ENCODE data around the gene BFSP2.
"Not testable (repeated sequence)": the region's sequence is repeated elsewhere in the genome, so short reads cannot be mapped to it uniquely, and the experiment has no call there.

The BFSP2 gene

DNA sequence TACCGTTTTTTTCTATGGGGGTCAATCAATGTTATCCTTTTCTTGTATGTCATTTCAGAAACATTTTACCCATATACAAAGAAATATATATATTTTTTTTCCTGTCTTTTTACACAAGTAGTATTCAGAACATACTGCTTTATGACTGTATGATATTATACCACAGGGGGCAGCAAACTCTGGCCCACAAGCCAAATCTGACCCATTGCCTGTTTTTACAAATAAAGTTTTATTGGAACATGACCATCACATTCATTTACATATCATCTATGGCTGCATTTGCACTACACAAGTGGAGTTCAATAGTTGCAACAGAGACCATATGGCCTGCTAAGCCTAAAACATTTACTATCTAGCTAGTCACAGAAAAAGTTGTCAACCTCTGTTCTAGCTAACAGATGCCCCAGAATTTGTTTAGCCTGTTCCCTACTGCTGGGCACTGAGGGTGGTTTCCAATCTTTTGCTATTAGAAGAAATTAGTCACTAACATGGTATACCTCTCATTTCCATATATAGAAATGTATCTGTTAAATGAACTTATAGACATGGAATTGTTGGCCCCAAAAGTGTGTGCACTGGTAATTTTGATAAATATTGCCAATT, 57.7 kb downstream of the BFSP2 start:
- DNase-seq, result peak in 1 of 2 donors; percentile 23

DNA sequence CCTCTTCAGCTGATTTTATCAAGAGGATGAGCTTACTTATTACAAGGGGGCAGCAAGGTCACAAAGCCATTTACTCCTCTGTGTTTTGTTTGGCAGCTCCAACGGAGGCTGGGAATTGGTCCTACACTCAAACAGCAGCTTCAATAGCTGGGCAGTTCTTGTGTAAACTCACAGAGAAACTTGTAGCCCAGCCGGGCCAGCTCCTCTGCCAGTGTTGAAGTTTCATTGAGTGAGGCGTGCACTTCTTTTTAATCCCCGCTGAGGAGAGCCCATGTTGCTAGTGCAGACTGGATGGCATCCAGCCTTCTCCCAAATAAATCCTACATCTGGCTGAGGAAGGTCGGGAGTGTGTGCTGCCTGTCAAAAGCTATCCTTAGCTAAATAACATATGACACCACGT, 59.5 kb downstream of the BFSP2 start:
- DNase-seq, result no peak

DNA sequence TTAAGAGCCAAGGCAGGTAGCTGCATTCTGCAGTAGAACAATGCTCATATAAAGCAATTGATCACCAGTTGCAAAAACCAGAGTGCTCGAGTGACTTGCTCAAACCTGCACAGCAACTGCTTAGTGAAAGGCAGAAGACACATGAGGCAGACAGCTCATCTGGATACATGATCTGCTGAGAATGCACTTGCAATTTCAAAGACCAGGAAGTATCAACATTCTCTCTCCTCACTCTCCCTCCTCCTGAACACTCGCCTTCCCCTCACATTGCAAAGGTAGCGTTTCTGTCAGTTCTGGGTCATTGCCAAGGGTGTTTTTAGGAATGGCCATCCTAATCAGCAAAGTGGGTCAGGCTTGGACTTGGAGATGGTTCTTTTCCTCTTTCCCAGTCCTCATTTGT, 61.0 kb downstream of the BFSP2 start:
- DNase-seq, result no peak

DNA sequence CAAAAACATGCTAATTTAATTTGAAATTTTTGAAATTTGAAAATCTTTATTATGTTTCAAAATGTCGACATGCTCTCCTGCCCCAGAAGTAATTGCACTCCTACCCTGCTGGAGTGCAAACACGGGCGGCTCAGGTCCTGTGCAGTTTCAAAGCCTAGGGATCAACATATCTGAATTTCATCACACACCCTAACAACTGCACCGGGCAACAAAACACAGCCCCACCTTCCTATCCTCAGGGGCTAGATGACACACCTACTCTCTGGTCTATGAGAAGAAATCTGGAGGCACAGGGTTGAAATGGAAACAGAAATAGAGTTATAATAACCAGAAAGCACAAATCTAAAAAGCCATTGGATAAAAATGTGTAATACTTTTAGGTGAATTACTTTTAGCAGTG, 61.4 kb downstream of the BFSP2 start:
- no peak for DNase-seq

DNA sequence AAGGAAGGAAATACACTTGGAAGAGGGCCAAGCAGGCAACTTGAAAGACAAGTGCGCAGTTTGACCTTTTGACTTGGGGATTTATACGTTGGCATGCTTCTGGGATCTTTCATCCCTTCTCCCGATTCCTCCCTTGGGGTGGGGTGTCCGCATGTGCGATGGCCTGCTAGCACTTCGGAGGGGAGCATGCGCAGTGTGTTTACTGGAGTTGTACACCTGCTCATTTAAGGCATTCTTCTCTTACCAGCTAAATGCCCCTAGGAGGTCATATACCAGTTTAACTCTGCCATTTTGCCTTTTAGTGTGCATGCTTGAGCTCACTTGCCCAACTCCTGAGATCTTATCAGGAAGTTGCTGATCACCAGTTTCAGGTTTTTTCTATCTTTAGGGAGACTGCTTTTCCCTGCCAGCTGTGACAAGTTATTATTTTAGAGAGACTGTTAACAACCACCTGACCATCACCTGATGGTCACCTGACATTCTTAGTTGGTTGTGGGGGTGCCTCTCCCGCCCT, 63.5 kb downstream of the BFSP2 start:
- no peak for DNase-seq

DNA sequence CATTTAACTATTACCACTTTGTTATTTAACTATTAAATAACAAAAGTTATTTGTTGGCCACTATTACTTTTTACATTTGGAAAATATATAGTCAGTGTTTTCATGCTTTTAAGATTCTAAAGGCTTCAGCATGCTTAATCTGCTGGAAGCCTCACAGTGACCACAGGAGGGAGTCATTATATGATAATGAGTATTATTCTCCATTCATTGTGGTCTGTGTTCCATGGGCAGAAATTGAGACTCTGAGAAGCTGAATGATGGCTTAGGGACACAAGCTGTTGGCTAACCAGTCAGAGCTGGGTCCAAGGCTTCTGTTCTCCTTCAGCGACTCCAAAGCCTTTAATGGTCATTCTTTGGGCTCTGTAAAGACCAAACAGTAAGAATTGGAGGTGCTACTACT, 64.7 kb downstream of the BFSP2 start:
- peak in 1 of 2 donors; percentile 18 for DNase-seq

DNA sequence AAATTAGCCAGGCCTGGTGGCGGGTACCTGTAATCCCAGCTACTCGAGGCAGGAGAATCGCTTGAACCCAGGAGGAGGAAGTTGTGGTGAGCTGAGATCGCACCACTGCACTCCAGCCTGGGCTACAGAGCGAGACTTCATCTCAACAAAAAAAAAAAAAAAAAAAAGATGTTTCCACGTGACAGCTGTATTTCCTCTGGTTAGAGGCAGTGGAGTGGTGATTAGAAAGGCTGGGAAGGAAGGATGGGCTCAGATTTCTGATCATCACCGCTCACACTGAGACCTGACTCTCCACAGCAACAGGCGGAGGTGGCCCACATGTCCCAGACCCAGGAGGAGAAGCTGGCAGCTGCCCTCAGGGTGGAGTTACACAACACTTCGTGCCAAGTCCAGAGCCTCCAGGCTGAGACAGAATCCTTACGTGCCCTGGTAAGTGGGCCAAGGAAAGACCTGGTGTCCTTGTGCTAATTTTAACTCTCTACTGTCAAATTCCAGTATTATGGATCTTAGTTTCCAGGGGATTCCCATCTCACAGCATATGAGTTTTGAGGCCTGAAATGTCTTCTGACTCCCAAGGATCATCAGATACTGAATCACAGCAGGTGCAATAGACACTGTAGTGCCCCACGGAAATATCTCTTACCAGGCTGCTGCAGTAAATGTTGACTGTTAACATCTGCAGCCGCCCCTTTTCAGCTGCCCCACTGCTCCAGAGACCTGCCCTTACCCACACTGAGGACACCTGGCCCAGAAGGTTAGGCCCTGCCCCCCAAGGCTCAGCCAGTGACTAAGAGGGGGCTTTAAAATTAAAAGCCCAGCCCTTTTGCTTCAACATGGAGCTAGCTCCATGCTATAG, 66.9 kb downstream of the BFSP2 start:
- DNase-seq, result no peak

DNA sequence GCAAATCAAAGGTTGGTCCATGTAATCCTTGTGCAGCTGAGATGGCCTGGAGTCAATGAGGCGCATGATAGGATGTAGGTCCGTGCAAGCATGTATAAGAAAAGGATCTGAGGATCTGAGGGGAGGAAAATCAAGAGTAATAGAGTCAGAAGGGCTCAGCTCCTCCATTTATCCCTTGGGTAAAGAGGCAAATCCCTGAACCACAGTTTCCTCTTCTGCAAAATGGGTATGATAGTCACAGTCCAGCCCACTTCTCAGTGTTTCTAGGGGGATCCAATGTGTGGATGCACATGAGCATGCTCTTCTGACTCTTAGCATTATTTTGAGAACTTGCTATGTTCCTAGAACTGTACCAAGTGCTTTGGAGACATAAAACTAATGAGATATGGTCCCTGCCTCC, 67.9 kb downstream of the BFSP2 start:
- DNase-seq, result no peak

DNA sequence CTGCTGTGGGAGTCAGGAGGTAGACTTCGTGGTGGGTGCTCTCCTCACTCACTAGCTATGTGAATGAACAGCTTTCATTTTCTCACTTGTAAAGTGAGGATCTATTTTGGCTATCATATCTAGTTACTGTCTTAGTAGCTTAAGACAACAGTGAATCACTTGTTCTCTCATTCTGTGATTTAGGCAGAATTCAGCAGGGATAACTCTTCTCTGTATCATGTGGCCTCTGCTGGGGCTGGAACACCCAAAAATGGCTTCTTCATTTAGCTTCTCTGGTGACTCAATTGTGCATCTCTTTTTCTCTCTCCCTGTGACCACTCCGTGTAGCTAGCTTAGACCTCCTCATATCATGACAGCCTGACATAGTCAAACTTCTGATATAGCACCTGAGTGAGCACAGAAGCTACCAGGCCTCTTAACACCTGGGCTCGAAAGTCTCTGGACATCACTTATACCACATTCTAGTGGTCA, 68.4 kb downstream of the BFSP2 start:
- no peak for DNase-seq

DNA sequence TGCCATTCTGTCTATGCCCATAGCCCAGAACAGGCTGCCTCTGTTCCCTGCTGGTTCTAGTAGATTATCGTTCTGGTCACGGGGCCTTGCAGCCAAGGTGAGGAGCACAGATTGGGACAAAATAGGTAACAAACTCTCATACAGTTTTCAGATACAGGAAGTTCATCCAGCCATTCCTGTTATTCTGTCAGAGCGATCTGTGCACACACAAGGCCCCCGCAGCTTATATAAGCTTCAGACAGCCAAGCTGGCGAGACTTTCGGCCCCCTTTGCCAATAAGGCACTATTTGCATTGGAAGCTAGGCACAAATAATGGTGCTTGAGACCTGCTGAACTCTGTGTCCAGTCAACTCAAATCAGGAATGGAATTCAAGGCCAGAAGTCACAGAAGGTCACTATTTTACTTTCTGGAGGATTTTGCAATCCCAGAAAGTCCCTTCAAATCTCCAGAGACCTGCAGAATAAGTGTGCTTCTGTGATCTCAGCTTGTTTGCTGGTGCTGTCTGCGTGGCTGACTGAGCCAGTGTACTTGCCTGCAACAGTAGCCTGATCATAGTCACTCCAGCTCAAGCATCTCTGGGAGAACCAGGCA, 69.4 kb downstream of the BFSP2 start:
- no peak for DNase-seq

DNA sequence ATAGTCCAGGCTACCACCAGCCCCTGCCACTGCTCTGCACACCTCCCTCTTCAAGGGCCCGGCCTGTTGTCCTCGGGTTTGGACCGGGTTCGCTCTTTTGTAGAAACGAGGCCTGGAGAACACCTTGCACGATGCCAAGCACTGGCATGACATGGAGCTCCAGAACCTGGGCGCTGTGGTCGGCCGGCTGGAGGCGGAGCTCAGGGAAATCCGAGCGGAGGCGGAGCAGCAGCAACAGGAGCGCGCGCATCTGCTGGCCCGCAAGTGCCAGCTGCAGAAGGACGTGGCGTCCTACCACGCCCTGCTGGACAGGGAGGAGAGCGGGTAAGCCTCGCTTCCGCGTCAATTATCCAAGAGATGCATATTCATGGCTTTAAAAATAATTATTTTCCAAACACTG, 72.4 kb downstream of the BFSP2 start:
- DNase-seq, result no peak

DNA sequence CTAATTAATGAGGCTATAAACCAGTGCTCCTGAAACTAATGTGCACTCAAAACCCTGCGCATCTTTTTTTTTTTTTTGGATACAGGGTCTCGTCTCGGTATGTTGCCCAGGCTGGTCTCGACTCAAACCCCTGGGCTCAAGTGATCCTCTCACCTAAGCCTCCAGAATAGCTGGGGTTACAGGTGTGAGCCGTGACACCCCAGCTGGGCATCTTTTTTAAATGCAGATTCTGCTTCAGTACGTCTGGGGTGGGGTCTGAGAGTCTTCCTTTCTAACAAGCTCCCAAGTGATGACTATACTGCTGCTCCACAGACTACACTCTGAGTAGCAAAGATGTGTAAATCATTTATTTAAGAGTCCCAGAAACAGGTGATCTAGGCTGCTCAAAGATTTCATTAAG, 73.0 kb downstream of the BFSP2 start:
- DNase-seq, result no peak

DNA sequence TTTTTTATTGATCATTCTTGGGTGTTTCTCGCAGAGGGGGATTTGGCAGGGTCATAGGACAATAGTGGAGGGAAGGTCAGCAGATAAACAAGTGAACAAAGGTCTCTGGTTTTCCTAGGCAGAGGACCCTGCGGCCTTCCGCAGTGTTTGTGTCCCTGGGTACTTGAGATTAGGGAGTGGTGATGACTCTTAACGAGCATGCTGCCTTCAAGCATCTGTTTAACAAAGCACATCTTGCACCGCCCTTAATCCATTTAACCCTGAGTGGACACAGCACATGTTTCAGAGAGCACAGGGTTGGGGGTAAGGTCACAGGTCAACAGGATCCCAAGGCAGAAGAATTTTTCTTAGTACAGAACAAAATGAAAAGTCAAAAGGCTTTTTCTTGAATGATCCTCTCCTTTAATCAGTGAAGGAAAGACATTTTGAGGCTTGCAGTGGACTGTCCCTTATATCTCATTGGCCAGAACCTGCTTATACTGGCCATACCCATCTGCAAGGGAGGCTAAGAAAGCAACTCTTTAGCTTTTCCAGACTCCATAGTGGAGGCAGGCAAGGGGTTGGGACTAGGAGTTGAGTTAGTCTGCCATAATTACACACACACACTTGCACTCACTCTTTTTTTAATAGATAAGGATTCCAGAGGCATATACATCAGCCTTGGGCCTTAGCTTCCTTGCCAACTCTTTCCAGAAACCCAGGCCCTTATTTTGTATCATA, 73.8 kb downstream of the BFSP2 start:
- DNase-seq, result not testable (repeated sequence)

DNA sequence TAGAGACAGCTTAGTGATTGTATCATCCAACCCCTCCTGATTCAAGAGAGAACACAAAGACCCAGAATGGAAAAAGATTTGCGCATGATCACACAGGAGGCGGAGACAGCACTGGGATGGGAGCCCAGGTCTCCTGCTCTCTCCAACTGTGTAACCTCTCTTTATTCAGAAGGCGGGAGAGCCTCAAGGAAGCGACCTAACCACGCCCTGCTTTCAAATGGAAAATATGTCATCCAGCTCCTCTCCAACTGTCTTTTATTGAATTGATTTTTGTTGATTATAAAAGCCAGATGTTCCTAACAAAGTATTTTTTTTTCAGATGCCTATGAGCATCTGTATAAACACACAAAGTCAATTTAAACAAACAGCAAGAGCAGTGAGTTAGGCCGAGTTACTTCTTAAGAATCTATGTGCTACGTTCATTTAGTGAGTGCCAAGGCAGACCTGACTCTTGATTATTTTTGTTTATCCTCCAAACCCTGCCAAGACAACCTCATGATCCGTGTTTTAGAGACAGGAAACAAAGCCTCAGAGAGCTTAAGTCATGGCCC, 74.5 kb downstream of the BFSP2 start:
- no peak for DNase-seq

DNA sequence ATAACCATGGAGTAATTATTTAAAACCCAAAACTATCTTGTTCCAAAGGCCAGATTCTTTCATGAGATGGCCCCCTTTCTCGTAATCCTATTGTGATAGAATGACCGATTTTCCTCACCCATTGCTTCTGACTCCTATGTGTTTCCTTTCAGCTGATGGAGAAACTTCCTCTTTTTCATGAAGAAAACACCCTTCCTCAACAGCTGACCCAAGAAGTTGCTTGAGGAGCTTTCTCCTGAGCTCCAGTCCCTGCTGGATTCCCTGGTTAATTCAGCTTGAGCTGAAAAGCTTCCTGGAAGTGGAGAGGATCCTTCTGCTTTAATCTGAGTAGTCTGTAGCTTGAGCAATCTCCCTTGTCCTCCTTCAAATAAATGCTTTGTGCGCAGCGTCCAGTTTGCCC, 75.0 kb downstream of the BFSP2 start:
- peak; percentile 51 to 71 for DNase-seq

DNA sequence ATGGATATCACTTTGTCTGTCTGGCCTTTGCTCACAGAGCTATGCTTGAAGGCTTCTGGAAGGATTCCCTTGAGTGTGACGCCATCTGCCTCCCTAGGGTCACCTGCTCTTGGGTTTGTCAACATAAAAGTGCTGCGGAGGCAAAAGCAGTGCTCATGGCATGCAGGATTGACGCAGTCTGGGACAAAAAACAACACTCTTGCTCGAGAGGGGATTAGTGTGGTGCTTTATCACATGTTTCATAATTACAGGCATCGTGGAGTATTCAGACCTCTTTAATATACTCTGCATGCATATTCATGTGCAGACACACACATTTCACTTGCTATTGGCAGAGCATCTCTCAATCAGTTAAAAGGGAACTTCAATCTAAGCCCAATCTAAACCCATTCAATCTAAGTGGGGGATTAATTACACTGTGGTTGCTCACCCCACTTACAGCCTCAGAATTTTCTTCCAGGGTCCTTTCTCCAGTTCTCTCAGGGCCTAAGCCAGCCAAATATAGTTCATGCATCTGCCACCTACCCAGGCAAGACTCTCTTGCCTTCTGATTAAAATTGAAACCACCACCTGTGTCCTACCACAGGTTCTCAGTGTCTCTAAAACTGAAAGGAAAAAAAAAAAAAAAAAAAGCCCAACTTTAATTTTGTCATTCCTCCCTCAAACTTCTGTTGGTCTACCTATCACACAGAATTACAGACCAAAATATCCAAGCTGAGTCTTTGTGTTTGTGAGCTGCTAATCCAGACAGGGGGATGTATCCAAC, 75.6 kb downstream of the BFSP2 start:
- DNase-seq, result no peak

DNA sequence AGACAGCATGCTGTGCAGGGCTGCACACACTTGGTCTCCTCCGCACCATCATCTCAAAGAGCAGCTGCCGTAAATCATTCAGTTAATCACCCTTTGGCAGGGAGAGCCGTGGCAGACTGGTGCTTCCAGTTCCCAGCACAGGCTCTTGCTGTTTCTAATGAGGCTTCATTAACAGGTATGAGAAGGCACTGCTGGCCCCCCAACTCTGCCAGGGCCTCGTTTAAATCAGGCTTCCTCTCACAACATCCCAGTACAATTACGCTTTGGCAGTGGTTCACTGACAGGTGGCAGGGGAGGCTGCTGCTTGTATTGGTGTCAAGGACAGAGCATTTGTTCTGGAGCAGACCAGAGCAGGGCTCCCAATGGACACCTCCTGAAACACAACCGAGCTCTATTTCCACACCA, 77.1 kb downstream of the BFSP2 start:
- no peak for DNase-seq

DNA sequence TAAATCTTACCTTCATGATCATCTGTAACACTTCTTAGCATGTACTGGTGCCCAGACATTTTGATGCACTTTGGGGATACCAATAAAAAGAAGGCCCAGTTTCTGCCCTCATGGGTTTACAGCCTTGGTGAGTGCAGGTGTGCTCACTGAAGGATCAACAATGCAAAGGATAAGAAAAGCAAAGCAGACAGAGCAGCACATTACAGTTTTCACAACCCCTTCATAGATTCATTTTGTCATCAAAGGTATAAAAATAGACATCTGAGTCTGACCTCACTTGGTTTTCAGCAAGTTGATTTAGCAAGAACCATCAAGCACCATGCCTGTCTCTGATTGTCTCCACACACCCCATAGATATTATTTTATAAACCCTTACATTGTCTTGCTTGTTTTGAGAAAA, 77.6 kb downstream of the BFSP2 start:
- DNase-seq, result no peak

DNA sequence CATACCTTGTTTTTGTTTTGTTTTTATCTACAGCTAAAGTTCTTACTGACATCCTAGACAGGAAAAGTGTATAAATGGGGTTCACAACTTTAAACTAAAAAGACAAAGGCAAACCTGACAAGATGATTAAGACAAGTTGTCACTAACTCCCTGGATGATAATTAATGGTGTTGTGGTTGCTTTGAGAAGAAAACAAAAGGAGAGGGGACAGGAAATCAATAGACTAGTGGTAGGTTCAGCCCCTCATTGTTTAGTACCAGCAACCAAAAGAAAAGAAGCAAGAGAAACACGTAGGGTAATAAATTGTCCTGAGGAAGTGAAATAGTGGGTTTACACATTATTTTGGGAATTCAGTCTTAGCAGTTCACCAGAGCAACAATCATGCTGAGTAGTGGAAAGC, 78.8 kb downstream of the BFSP2 start:
- no peak for DNase-seq

DNA sequence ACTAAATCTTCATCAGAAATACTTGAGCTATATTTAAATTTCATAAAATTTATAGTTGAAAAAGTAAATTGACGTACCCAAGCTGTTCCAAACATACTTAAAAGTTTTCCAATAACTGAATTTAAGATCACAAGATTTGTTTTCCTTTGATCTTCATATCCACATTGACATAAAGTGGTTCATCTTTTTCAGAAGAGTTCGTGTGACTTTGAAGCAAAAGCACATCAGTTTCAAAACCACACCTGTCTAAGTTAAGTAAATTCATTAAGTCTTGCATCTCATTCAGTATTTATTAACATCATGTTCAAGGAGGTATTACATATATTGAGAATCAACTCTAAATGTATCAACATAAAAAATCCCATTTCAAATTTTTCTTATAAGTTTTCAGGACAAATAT, 79.5 kb downstream of the BFSP2 start:
- no peak for DNase-seq

DNA sequence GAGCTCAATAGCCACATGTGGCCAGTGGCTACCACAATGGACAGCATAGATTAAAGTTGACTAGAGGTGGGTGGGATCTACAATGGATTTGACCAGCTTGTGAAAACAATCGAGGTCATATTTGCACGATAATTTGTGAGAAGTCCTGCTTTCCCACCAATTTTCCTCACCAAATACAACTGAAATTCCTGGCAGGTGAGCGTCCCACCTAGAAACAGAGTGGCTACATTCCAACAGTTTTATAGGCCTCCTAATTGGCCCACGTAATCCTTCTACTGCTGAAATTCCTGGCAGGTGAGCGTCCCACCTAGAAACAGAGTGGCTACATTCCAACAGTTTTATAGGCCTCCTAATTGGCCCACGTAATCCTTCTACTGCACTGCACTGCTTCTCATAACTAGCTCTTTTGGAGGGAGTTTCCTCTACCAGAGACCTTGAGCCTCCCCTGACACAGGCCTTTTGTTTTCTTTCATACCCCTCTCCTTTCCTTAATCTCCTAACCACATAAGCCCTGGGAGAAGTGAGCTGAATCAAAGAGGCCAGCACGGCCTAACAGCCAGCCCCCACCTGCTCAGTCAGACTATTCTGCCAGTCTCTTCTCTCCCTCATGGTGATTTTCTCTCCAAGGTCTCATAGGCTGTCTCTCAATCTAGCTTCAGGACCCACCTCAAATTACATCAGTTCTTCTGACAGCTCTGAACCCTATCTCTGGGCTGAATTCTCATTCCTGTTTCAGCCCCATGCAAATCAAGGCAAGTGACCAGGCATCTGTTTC, 80.2 kb downstream of the BFSP2 start:
- DNase-seq, result no peak

Measured in inflammatory macrophage (primary cell).